ENCODE results near the gene TNFRSF1B. TPM values are rescaled to one million over a fixed set of nuclear protein-coding genes. Genes with fewer than 3 reads are reported as not detected.

The TNFRSF1B gene
- total RNA-seq, 2 donors from 2014 or later, result 13.7 to 28.7 TPM

- ATAC-seq, result no peak
- H3K27ac ChIP-seq, result no peak overlapping the region
- WGBS, 2 donors, result 45% methylated on average over 16 of the region's 21 CpGs; no CpG with 5 or more reads in 1 of the 2 donors
- DNase-seq, result no peak
- no peaks in the 10 kb centered on the region for H3K27me3 ChIP-seq
- no peak overlapping the region for H3K4me3 ChIP-seq
- no peaks in the 10 kb centered on the region for H3K4me1 ChIP-seq
- intact Hi-C loops (cut with DNase I), result no loop called here
- no peaks in the 10 kb centered on the region for H3K36me3 ChIP-seq (replicated peaks in 1 of 2; ENCODE audit: insufficient read depth in 1 of 2, low read depth in 2 of 2)
- H3K9me3 ChIP-seq, result no peaks in the 10 kb centered on the region
- TF ChIP-seq, protein P1, sequence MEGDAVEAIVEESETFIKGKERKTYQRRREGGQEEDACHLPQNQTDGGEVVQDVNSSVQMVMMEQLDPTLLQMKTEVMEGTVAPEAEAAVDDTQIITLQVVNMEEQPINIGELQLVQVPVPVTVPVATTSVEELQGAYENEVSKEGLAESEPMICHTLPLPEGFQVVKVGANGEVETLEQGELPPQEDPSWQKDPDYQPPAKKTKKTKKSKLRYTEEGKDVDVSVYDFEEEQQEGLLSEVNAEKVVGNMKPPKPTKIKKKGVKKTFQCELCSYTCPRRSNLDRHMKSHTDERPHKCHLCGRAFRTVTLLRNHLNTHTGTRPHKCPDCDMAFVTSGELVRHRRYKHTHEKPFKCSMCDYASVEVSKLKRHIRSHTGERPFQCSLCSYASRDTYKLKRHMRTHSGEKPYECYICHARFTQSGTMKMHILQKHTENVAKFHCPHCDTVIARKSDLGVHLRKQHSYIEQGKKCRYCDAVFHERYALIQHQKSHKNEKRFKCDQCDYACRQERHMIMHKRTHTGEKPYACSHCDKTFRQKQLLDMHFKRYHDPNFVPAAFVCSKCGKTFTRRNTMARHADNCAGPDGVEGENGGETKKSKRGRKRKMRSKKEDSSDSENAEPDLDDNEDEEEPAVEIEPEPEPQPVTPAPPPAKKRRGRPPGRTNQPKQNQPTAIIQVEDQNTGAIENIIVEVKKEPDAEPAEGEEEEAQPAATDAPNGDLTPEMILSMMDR (IDR thresholded peaks at IDR 0.05), result no peak
- no peak for TF ChIP-seq POLR2A (IDR thresholded peaks at IDR 0.05)
Measured at GRCh38 chr1:12141163-12141850, 25.5 kb upstream of the TNFRSF1B start.

GRCh38 chr1:12142141-12142823 is 24.5 kb upstream of the TNFRSF1B start:
- Histone ChIP-seq H3K36me3 (replicated peaks in 1 of 2; ENCODE audit: insufficient read depth in 1 of 2, low read depth in 2 of 2) (no peaks in the 10 kb centered on the region), H3K9me3 (no peaks in the 10 kb centered on the region), H3K27ac (no peak overlapping the region), H3K27me3 (no peaks in the 10 kb centered on the region), H3K4me1 (no peaks in the 10 kb centered on the region), H3K4me3 (no peak overlapping the region)
- 76 to 80% methylated on average over 9 to 18 of the region's 18 CpGs for WGBS, 2 donors
- no peak for DNase-seq
- no peak for TF ChIP-seq POLR2A (IDR thresholded peaks at IDR 0.05)
- TF ChIP-seq, protein P1 (IDR thresholded peaks at IDR 0.05), result no peak
- ATAC-seq, result no peak
- intact Hi-C loops (cut with DNase I), result no loop called here

DNA sequence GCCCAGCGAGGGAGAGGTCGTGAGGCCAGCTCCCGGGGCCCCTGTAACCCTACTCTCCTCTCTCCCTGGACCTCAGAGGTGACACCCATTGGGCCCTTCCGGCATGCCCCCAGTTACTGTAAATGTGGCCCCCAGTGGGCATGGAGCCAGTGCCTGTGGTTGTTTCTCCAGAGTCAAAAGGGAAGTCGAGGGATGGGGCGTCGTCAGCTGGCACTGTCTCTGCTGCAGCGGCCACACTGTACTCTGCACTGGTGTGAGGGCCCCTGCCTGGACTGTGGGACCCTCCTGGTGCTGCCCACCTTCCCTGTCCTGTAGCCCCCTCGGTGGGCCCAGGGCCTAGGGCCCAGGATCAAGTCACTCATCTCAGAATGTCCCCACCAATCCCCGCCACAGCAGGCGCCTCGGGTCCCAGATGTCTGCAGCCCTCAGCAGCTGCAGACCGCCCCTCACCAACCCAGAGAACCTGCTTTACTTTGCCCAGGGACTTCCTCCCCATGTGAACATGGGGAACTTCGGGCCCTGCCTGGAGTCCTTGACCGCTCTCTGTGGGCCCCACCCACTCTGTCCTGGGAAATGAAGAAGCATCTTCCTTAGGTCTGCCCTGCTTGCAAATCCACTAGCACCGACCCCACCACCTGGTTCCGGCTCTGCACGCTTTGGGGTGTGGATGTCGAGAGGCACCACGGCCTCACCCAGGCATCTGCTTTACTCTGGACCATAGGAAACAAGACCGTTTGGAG is 23.7 kb upstream of the TNFRSF1B start:
- H3K27ac ChIP-seq, result peak overlapping the region in 2 of 4 donors; percentile 22 to 69
- intact Hi-C loops (cut with DNase I), result no loop called here
- no peak overlapping the region for H3K4me3 ChIP-seq
- WGBS, 2 donors, result 67 to 84% methylated on average over 15 to 21 of the region's 21 CpGs
- peaks cover under 1% of the 10 kb centered on the region for H3K4me1 ChIP-seq
- ATAC-seq, result no peak
- H3K36me3 ChIP-seq (replicated peaks in 1 of 2; ENCODE audit: insufficient read depth in 1 of 2, low read depth in 2 of 2), result no peaks in the 10 kb centered on the region
- H3K27me3 ChIP-seq, result no peaks in the 10 kb centered on the region
- TF ChIP-seq POLR2A (IDR thresholded peaks at IDR 0.05), result no peak
- TF ChIP-seq, protein P1 (IDR thresholded peaks at IDR 0.05), result no peak
- peak in 1 of 4 donors; percentile 66 for DNase-seq
- no peaks in the 10 kb centered on the region for H3K9me3 ChIP-seq

GRCh38 chr1:12143631-12144155 is 23.1 kb upstream of the TNFRSF1B start:
- peaks cover 5% of the 10 kb centered on the region for H3K4me1 ChIP-seq
- intact Hi-C loops (cut with DNase I), result no loop called here
- peak; percentile 53 for ATAC-seq
- no peak overlapping the region for H3K4me3 ChIP-seq
- no peaks in the 10 kb centered on the region for H3K27me3 ChIP-seq
- 35 to 64% methylated on average over 11 to 13 of the region's 17 CpGs for WGBS, 2 donors
- no peaks in the 10 kb centered on the region for H3K36me3 ChIP-seq (replicated peaks in 1 of 2; ENCODE audit: insufficient read depth in 1 of 2, low read depth in 2 of 2)
- no peak for TF ChIP-seq POLR2A (IDR thresholded peaks at IDR 0.05)
- TF ChIP-seq, protein P1 (IDR thresholded peaks at IDR 0.05), result no peak
- DNase-seq, result peak; percentile 25 to 82 (median 52)
- H3K9me3 ChIP-seq, result no peaks in the 10 kb centered on the region
- peak overlapping the region in 2 of 4 donors; percentile 22 to 69 for H3K27ac ChIP-seq

All from body of pancreas (tissue), 4 donors.